GM12878 (cell line): ENCODE data around the gene KCNS1. TPM values are rescaled to one million over a fixed set of nuclear protein-coding genes. Genes with fewer than 3 reads are reported as not detected.

Source experiments
- ATAC-seq: fragments of 200-7000 bp; cut with Tn5 transposase; 3 replicates; pipeline ENCODE4 v1.9.1; 2020; ENCODE audit warnings: mild to moderate bottlenecking, moderate library complexity
- BruUV-seq: library from RNA; stranded (reverse); fragments of 400-500 nt; replicated peaks from 2 replicates; lab custom pipeline; 2021; lab: Mats Ljungman, UMichigan
- CTCF ChIA-PET: fragments of 300-600 bp; sonication (Branson Sonifier 250); formaldehyde crosslinking; extraction: SDS; loops from one replicate; lab custom pipeline; 2021; ENCODE audit warnings: inconsistent platforms; lab: Yijun Ruan, JAX
- POLR2A ChIA-PET: fragments of 350-600 bp; formaldehyde crosslinking; extraction: SDS; loops from one replicate; lab custom pipeline; 2021; ENCODE audit warnings: inconsistent platforms; lab: Charles Lee
- RAD21 ChIA-PET: fragments of 300-600 bp; sonication (Branson Sonifier 250); formaldehyde crosslinking; loops from one replicate; lab custom pipeline; 2023; ENCODE audit warnings: antibody characterized with exemption; ENCODE audit not compliant: unreplicated experiment; lab: Charles Lee
- SMC1A ChIA-PET: fragments of 300-600 bp; sonication (Branson Sonifier 250); formaldehyde crosslinking; loops from one replicate; lab custom pipeline; 2023; ENCODE audit not compliant: unreplicated experiment, uncharacterized antibody; lab: Charles Lee
- DNase-seq: peaks from one replicate; pipeline ENCODE4 v3.0.0-alpha.2; 2011; ENCODE audit warnings: low read depth, low spot score
- FAIRE-seq: peaks from 3 replicates; lab custom pipeline; 2011; peaks lifted over from hg19 to GRCh38; lab: Jason Lieb, UNC
- H2AFZ ChIP-seq: 2 replicates; pipeline ENCODE4 v1.6.0; 2011; ENCODE audit warnings: low read depth, low read length, control low read depth; ENCODE audit not compliant: control insufficient read depth
- H3K27ac ChIP-seq: 2 replicates; pipeline ENCODE4 v1.5.1; 2011; ENCODE audit warnings: control low read depth; ENCODE audit not compliant: control insufficient read depth, insufficient read depth
- H3K27me3 ChIP-seq, 2 experiments: replicated peaks in 1 of 2; 2 replicates each; pipeline versions ENCODE4 v1.6.0 to v1.6.1; 2011; ENCODE audit warnings: low read length in 1 of 2; ENCODE audit not compliant: control insufficient read depth in 2 of 2, insufficient read depth in 2 of 2
- H3K36me3 ChIP-seq, 2 experiments: 2 replicates each; pipeline ENCODE4 v1.5.1; 2011; ENCODE audit warnings: low read length in 1 of 2; ENCODE audit not compliant: control insufficient read depth in 2 of 2, insufficient read depth in 2 of 2
- H3K4me1 ChIP-seq: 2 replicates; pipeline ENCODE4 v1.6.1; 2011; ENCODE audit warnings: mild to moderate bottlenecking, low read length, moderate library complexity, mixed read lengths; ENCODE audit not compliant: control insufficient read depth, insufficient read depth
- H3K4me2 ChIP-seq: 2 replicates; pipeline ENCODE4 v1.6.0; 2011; ENCODE audit warnings: control low read depth; ENCODE audit not compliant: control insufficient read depth, insufficient read depth
- H3K4me3 ChIP-seq: fragments of 200-600 bp; sonication (generic); 2 replicates; pipeline ENCODE4 v1.5.1; 2016
- H3K79me2 ChIP-seq: 2 replicates; pipeline ENCODE4 v1.6.0; 2011; ENCODE audit warnings: low read length; ENCODE audit not compliant: control insufficient read depth, insufficient read depth
- H3K9ac ChIP-seq: 2 replicates; pipeline ENCODE4 v1.8.0; 2011; ENCODE audit warnings: low read length, control low read depth, mixed read lengths; ENCODE audit not compliant: control insufficient read depth, insufficient read depth
- H3K9me3 ChIP-seq: replicated peaks from 3 replicates; pipeline ENCODE4 v1.5.1; 2011; ENCODE audit warnings: mild to moderate bottlenecking, low read length; ENCODE audit not compliant: control insufficient read depth, insufficient read depth
- H4K20me1 ChIP-seq: 2 replicates; pipeline ENCODE4 v1.6.0; 2011; ENCODE audit not compliant: control insufficient read depth, insufficient read depth
- ATF2 ChIP-seq: IDR thresholded peaks from 2 replicates; pipeline ENCODE4 v1.6.1; 2012; ENCODE audit warnings: low read length, inconsistent platforms
- BHLHE40 ChIP-seq, 2 experiments: fragments of 450-650 bp in 1 of 2; IDR thresholded peaks; 2 replicates each; pipeline ENCODE4 v1.6.1; 2011 to 2017; ENCODE audit warnings: low read depth in 2 of 2, borderline replicate concordance in 1 of 2, improper control_type of control experiment in 1 of 2, low read length in 1 of 2, mild to moderate bottlenecking in 1 of 2
- BMI1 ChIP-seq: fragments of 450-650 bp; IDR thresholded peaks from 2 replicates; pipeline ENCODE4 v1.6.1; 2016; ENCODE audit warnings: mild to moderate bottlenecking, moderate library complexity, borderline replicate concordance
- FOXK2 ChIP-seq: fragments of 450-650 bp; IDR thresholded peaks from 2 replicates; pipeline ENCODE4 v1.6.1; 2017; ENCODE audit warnings: mild to moderate bottlenecking, moderate library complexity
- MLLT1 ChIP-seq: fragments of 450-650 bp; IDR thresholded peaks from 2 replicates; pipeline ENCODE4 v1.6.1; 2016; ENCODE audit warnings: mild to moderate bottlenecking
- MXI1 ChIP-seq: fragments of 150-350 bp; IDR thresholded peaks from 2 replicates; pipeline ENCODE4 v1.6.1; 2011; ENCODE audit warnings: low read depth, mild to moderate bottlenecking, inconsistent platforms, low read length, improper control_type of control experiment
- YBX1 ChIP-seq: fragments of 450-650 bp; IDR thresholded peaks from 2 replicates; pipeline ENCODE4 v1.6.1; 2016; ENCODE audit warnings: antibody characterized with exemption
- YY1 ChIP-seq: IDR thresholded peaks from 2 replicates; pipeline ENCODE4 v1.6.1; 2011; ENCODE audit warnings: low read depth, mild to moderate bottlenecking, low read length
- ZBTB40 ChIP-seq: fragments of 450-650 bp; IDR thresholded peaks from 2 replicates; pipeline ENCODE4 v1.6.1; 2016; ENCODE audit warnings: mild to moderate bottlenecking, moderate library complexity, borderline replicate concordance
- ZNF687 ChIP-seq: fragments of 450-650 bp; IDR thresholded peaks from 2 replicates; pipeline ENCODE4 v1.6.1; 2017; ENCODE audit warnings: mild to moderate bottlenecking, moderate library complexity
- WGBS: methylation state at CpG from one replicate; pipeline ENCODE4 v1.1.6; 2016; ENCODE audit warnings: low lambda C conversion rate; ENCODE audit not compliant: insufficient replicate concordance, insufficient coverage; ENCODE audit errors: missing lambda C conversion rate; 5-methylcytosine and 5-hydroxymethylcytosine counted together
- in situ Hi-C: fragments of 300-500 bp; cut with MboI; formaldehyde crosslinking; loops from 9 replicates; pipeline ENCODE4 v1.14.3; 2018; ENCODE audit warnings: mixed read lengths
- intact Hi-C: fragments of 100-400 bp; cut with micrococcal nuclease; formaldehyde crosslinking; loops from one replicate; pipeline ENCODE4 v1.14.2; 2022; ENCODE audit not compliant: unreplicated experiment
- polyA plus RNA-seq, 11 experiments: library from polyadenylated mRNA; depleted of rRNA in 4 of 11; unstranded in 6 of 11; stranded (reverse) in 5 of 11; fragments of >200 nt; fragmentation: Nextera tagmentation in 4 of 11; fragmentation: Illumina TruSeq in 1 of 11; extraction: Ambion mirVana in 4 of 11; extraction: Trizol in 1 of 11; gene quantifications; 1 replicate in 1 of 11; 2 replicates in 10 of 11; pipeline versions ENCODE4 v1.2.1 to v1.2.3, GENCODE V29; 2011 to 2016; ENCODE audit warnings: inconsistent platforms in 2 of 11, missing spikeins in 2 of 11, low read depth in 1 of 11
- total RNA-seq, 4 experiments: library from RNA; depleted of rRNA in 3 of 4; stranded (reverse); fragments of >200 nt in 3 of 4; fragmentation: Illumina TruSeq in 1 of 4; extraction: Trizol in 1 of 4; gene quantifications; 2 replicates each; pipeline versions ENCODE4 v1.2.1 to v1.2.3, GENCODE V29; 2013 to 2021

The KCNS1 gene
- total and polyA plus RNA-seq, 10 of the 15 experiments (the other 5 are each of a cell fraction or from before 2014, with no cell fraction given): not detected

GRCh38 chr20:45052698-45053429 lies 48.1 kb downstream of the KCNS1 start:
- FAIRE-seq (peak; percentile 87), DNase-seq (peak; percentile 55), ATAC-seq (peak; percentile 78)
- H2AFZ ChIP-seq: no peak overlapping the region
- H3K9me3 ChIP-seq: no peaks in the 10 kb centered on the region
- H3K79me2 ChIP-seq: peaks cover 30% of the 10 kb centered on the region
- H3K36me3 ChIP-seq: peaks cover 6 to 18% of the 10 kb centered on the region in 2 experiments
- ChIA-PET SMC1A (interaction anchor here (0.7 to 6.9 kb wide), 13 partner anchors 10 to 92 kb away, joined by 3 to 82 read pairs (median 4); partner anchors contain the start of gene TOMM34), POLR2A (interaction anchor here (0.8 to 1.4 kb wide), 6 partner anchors 13 to 82 kb away, joined by 3 to 6 read pairs (median 3); no protein-coding TSS in a partner anchor), RAD21 (interaction anchor here (0.6 to 2.2 kb wide), 4 partner anchors 9 to 248 kb away, joined by 3 to 11 read pairs (median 6); partner anchors contain the start of gene STK4), CTCF (interaction anchor here (0.8 to 8.5 kb wide), 7 partner anchors 9 to 234 kb away, joined by 4 to 91 read pairs (median 5); no protein-coding TSS in a partner anchor)
- peak overlapping the region; percentile 39 for H3K27ac ChIP-seq
- intact Hi-C loops: loop anchor here (5.0 kb wide), 1 partner anchor 239 kb away; no protein-coding TSS in a partner anchor
- 33% methylated on average over 7 of the region's 7 CpGs for WGBS
- peaks cover 48% of the 10 kb centered on the region for H3K4me1 ChIP-seq
- BruUV-seq: no TSS peak
- peak overlapping the region; percentile 23 for H3K4me2 ChIP-seq
- H3K9ac ChIP-seq: no peak overlapping the region
- in situ Hi-C loops: no loop called here
- H4K20me1 ChIP-seq: no peaks in the 10 kb centered on the region; the same call in 1 of the 2 replicates
- H3K4me3 ChIP-seq: no peak overlapping the region; the same call in 1 of the 2 replicates
- H3K27me3 ChIP-seq: no peaks in the 10 kb centered on the region
- TF ChIP-seq BHLHE40 (IDR thresholded peaks at IDR 0.05; ENCODE audit: borderline replicate concordance in 1 of 2, low read depth in 2 of 2, low read length in 1 of 2) (peak in 1 of 2 experiments; percentile 57; a peak in 1 of 4 replicates), MXI1 (peak; percentile 45; the same call in 1 of the 2 replicates), YBX1 (no peak), FOXK2 (no peak), YY1 (0 out of 2 replicates have a peak, but pooled peaks have one; percentile 14), BMI1 (no peak), ZNF687 (peak; percentile 91), MLLT1 (peak; percentile 85), ATF2 (peak; percentile 46; the same call in 1 of the 2 replicates), ZBTB40 (peak; percentile 26; the same call in 1 of the 2 replicates)
